IPS-18c (cell line): ENCODE results near the gene DCAF16.
A peak's percentile ranks its signal among the peaks of the same experiment; 100 is the strongest.
"Not testable (repeated sequence)": the region's sequence is repeated elsewhere in the genome, so short reads cannot be mapped to it uniquely, and the experiment has no call there.

Experiments used
- H3K4me3 ChIP-seq: 2 replicates; pipeline ENCODE4 v1.7.0; 2013; ENCODE audit warnings: low read depth, mild to moderate bottlenecking, low read length, moderate library complexity; ENCODE audit not compliant: insufficient read depth
- H3K9me3 ChIP-seq: one replicate; pipeline ENCODE4 v1.6.1; 2013; ENCODE audit warnings: mild to moderate bottlenecking, low read length, moderate library complexity; ENCODE audit not compliant: control insufficient read depth, insufficient read depth

Gene DCAF16

DNA sequence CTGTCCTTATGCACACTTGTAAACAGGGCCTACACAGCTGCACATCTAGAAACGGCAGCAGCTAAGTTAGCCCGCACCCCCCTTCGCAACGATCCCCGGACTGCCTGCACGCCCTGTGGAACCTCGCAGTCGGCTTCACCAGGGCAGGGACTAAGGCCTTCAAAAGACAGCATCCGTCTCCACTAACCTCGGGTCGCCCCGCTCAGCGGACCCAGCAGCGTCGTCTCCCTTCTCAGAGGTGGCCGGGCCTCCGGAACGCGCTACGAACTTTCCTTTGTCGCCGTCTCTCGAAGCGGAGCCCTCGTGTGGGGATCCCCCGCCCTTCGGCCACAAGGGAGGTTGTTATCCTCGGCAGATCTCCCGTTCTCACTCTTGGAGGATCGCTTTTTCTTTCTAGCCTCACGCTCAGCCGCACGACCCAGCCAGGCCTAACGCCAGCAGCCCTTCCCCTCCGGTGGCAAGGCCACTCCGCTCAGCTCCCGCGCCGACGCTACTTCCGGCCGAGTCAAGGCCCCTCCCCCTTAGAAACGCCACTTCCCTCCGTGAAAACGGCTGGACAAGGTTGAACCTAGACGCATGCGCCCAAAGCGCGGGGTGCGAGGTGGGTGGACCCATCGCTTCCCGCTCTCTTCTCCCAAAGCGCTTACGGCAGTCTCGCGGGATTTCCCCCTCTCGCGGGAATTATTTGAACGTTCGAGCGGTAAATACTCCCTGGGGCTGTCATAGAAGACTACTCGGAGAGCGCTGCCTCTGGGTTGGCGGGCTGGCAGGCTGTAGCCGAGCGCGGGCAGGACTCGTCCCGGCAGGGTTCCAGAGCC is at the start of gene DCAF16, which contains the start of gene NCAPG:
DCAF16 (minus strand) TSS at position 498 of the 818 bp plus-strand sequence. CDS start 6,616 bp downstream, outside the sequence.
NCAPG (plus strand) TSS at position 720 of the 818 bp plus-strand sequence. CDS start 99 bp downstream, outside the sequence.
- H3K4me3 ChIP-seq = peak within 1 kb of the TSS; percentile 99

DNA sequence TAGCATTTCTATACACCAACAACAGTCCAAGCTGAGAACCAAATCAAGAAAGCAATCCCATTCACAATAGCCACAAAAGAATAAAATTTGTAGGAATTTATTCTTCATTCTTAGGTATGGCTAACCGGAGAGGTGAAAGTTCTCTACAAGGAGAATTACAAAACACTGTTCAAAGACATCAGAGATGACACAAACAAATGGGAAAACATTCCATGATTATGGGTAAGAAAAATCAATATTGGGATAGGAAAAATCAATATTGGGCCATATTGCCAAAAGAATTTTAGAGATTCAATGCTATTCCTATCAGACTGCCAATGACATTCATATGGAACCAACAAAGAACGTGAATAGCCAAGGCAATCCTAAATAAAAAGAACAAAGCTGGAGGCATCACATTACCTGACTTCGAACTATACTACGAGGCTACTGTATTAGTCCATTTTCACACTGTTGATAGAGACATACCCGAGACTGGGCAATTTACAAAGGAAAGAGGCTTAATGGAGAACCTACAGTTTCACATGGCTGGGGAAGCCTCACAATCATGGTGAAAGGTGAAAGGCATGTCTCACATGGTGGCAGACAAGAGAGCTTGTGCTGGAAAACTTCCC is 49.3 kb upstream of the DCAF16 start:
- Histone ChIP-seq H3K9me3 (peaks cover 6% of the 10 kb centered on the region), H3K4me3 (no peak overlapping the region)

More for the DNA sequence above, at the start of gene DCAF16, which contains the start of gene NCAPG:
- H3K9me3 ChIP-seq = no peaks in the 10 kb centered on the region

DNA sequence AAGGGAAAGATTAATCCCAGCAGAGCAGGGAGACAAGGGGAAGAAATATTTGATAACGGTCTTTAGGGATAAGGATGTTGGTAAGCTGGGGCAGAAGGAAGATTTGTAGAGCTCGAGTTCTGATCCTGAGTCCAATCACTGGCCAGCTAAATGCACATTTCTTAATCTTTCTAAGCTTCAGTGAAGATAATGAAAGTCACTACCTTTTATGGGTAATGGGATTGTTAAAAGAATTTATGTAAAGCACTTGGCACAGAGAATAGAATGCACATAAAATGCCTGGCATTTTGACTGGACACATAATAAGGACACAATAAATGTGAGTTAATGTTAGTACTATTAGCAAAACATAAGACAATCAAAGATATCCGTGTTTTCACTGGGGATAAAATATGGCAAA is 43.5 kb upstream of the DCAF16 start:
- Histone ChIP-seq H3K4me3 (no peak overlapping the region), H3K9me3 (no peaks in the 10 kb centered on the region)

DNA sequence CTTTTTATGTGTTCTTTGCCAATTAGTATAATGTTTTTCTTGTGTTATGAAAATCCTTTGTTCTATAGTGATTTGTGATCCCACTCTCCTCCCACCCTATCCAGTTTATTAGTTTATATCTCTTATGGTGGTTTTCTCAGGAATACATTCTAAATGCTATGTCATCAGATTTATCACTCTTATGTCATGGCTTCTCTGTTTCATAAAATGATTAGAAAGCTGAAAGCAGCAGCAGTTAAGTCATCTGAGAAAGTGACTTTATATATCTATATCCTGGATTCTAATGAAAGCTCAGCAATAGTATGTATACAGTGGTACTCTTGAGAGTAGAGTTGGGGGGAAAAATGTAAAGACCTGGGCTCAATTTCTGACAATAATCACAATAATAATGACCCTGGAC is 41.4 kb upstream of the DCAF16 start:
- Histone ChIP-seq H3K4me3 (no peak overlapping the region), H3K9me3 (no peaks in the 10 kb centered on the region)

DNA sequence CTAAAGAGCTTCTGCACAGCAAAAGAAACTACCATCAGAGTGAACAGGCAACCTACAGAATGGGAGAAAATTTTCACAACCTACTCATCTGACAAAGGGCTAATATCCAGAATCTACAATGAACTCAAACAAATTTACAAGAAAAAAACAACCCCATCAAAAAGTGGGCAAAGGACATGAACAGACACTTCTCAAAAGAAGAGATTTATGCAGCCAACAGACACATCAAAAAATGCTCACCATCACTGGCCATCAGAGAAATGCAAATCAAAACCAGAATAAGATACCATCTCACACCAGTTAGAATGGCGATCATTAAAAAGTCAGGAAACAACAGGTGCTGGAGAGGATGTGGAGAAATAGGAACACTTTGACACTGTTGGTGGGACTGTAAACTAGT is 39.7 kb upstream of the DCAF16 start:
- not testable (repeated sequence) for H3K9me3 ChIP-seq, H3K4me3 ChIP-seq

DNA sequence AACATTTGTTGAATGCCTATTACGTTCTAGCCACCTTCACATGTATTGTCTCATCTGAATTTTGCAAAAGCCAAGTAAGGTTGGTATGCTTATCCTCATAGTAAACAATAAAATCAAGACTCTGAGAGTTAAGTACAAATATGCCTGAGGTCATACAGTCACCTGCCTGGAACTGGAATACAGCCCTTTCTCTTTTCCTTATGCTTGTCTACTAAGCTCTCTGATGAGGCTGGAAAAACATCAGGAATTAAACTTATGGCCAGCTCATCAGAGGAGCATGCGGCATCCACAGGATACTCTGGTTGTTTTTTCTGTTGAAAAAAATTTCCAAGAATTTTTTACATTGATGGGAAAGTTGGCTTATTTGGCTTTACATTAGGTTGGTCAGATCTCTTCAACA is 35.7 kb upstream of the DCAF16 start:
- Histone ChIP-seq H3K9me3 (no peaks in the 10 kb centered on the region), H3K4me3 (no peak overlapping the region)

DNA sequence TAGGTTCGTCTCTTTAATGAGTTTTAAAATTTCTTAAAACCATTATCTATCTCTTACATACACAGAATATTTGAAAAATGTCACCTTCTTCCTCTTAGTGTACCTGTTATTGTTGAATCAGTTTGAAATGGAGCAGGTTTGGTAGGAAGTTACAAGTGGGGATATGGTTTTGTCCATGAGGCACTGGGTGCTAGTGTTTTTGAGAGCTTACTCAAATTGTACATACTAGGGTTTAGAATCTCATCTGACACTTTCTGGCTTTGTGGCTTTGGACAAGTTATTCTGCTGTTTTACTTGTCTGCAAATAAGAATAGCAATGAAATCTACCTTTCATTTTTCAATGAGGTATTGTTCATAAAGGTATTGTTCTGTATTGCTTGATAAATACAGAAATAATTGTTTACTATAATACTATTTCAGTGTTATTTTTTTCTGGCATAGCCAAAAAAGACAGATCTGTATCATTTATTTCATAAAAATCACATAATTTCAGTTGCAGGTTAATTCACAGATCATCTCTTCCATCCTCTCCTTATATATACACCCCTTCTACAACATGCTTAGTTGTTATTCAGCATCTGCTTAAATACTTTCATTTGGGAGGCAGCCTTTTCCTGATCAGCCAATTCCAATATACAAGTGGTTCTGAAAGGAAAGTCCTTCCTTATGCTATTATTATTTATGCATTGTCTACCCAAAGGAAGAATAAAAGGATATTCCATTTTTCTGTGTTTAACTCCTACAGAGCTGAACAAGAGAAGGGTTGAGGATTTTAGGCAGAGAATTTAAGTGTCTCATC is 13.5 kb upstream of the DCAF16 start:
- Histone ChIP-seq H3K4me3 (no peak overlapping the region), H3K9me3 (no peaks in the 10 kb centered on the region)

DNA sequence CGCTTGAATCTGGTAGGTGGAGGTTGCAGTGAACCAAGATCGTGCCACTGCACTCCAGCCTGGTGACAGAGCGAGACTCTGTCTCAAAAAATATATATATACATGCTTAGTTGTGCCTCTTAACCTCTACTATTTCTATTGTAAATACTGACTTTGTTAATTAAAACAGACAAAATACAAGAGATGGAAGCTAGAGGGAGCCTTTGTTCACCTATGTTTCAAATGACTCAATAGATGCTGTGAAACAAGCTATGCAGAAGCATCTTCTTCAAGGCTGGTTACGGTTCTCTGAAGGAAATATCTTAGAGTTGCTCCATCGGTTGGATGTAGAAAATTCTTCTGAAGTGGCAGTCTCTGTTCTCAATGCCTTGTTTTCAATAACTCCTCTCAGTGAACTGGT is 6.5 kb upstream of the DCAF16 start:
- no peak overlapping the region for H3K4me3 ChIP-seq
- H3K9me3 ChIP-seq = no peaks in the 10 kb centered on the region

DNA sequence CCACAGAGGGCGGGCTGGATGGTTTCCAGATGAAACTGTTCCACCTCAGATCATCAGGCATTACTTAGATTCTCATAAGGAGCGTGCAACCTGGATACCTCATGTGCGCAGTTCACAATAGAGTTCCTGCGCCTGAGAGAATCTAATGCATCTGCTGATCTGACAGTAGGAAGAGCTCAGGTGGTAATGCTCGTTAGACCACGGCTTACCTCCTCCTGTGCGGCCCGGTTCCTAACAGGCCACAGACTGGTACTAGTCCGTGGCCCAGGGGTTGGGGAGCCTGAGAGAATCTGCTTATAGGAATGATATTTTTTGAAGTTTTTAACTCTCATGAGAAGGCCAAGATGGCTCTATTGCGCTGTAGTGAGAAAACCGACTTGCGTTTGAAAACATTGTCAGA is 5.6 kb upstream of the DCAF16 start:
- Histone ChIP-seq H3K9me3 (no peaks in the 10 kb centered on the region), H3K4me3 (no peak overlapping the region)

DNA sequence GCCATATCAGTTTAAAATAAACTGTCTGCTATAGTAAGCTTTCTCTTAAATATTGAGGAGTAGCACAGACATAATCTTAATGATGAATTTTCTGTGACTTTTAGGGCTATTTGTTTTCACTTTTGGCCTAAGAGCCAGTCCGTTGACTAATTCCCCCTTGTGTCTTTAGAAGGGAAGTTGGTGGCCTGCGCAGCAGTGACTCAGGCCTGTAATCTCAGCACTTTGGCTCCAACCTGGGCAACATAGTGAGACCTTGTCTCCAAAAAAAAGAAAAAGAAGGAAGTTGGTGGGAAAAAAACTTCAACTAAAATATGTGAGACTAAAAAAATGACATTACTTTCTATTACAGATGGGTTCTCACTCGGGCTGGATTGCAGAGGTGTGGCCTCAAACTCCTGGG is 3.6 kb upstream of the DCAF16 start:
- no peak overlapping the region for H3K4me3 ChIP-seq

DNA sequence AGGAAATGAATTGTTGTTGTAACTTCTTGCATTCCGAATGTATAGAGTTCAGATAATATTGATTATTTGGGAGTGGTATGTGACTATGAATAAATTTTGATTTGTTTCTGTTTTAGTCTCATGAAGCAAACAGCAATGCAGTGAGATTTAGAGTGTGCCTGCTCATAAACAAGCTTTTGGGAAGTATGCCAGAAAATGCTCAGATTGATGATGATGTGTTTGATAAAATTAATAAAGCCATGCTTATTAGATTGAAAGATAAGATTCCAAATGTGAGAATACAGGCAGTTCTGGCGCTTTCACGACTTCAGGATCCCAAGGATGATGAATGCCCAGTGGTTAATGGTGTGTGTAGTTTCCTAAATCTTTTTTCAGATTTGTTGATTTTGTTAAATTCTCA is 2.2 kb upstream of the DCAF16 start:
- Histone ChIP-seq H3K4me3 (no peak overlapping the region; the same call in 1 of the 2 replicates), H3K9me3 (no peaks in the 10 kb centered on the region)

More for the DNA sequence above, 3.6 kb upstream of the DCAF16 start:
- H3K9me3 ChIP-seq = no peaks in the 10 kb centered on the region

DNA sequence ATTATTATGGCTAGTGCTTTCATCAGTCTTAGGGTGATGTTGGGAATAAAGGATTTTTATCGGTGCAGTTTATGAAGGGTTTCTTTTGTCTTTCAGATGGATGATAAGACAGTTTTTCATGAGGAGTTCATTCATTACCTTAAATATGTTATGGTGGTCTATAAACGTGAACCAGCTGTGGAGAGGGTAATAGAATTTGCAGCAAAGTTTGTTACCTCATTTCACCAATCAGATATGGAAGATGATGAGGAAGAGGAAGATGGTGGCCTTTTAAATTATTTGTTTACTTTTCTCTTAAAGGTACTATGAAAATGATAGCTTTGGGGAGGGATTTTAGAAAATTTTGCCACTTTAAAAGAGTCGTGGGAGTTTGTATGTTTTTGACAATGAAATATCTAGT is 1.6 kb upstream of the DCAF16 start:
- Histone ChIP-seq H3K4me3 (peak overlapping the region; percentile 99; the same call in 1 of the 2 replicates), H3K9me3 (no peaks in the 10 kb centered on the region)

DNA sequence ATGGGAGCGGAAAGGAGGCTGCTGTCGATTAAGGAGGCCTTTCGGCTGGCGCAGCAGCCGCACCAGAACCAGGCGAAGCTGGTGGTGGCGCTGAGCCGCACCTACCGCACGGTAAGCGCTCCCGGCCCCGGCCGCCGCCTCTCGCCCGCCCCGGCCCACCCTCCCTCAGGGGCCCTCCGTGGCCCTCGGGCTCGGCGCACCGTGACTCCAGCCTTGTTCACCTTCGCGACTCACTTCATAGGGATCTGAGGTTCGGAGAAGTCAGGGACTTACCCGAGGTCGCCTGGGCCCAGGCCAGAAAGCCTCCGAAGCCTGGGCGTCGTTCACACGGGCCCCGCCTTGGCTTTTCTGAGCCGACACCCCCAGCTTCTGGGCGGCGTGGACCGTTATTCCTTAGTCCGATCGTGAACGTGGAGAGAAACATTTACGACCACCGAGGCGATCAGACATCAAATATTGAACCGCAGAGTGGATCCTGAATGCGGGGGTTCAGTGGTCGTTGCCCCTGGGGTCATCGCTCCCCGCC is 584 bp upstream of the DCAF16 start:
- H3K9me3 ChIP-seq = no peaks in the 10 kb centered on the region
- H3K4me3 ChIP-seq = peak overlapping the region; percentile 99

DNA sequence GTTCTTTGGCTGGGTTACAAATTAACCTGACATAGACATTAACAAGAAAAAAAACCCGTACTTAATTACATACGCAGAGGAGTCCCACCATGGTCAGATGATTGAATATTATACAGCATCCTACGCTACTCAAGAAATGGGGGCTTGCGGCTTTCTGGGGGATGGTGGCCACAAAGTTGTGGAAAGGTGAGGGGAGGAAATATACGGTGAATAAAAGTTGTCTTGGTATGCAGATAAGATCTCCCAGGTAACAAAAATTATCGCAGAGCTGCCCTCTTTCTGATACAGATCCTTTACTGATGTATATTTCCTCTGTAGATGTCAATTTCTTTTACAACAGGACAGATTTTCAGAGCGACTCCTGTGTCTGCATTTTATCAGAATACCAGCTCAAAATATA is 890 bp downstream of the DCAF16 start:
- Histone ChIP-seq H3K9me3 (no peaks in the 10 kb centered on the region), H3K4me3 (peak overlapping the region; percentile 99)

DNA sequence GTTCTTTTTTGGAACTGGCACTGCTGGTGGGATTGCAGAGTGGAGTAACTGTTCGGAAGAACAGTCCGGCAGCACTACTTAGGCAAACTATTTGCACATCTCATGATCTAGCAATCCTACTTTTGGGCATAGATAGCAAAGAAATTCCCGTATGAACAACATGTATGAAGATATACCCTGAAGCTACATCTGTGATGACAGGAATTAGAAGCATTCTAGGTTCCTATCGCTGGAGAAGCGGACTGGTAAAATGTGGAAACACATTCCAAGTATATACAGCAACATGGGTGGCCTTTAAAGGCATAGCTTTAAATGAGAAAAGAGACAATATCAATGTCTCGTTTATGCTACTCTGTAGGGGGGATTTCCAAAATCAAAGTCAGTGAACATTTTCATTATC is 3.1 kb downstream of the DCAF16 start:
- Histone ChIP-seq H3K9me3 (no peaks in the 10 kb centered on the region), H3K4me3 (no peak overlapping the region)

DNA sequence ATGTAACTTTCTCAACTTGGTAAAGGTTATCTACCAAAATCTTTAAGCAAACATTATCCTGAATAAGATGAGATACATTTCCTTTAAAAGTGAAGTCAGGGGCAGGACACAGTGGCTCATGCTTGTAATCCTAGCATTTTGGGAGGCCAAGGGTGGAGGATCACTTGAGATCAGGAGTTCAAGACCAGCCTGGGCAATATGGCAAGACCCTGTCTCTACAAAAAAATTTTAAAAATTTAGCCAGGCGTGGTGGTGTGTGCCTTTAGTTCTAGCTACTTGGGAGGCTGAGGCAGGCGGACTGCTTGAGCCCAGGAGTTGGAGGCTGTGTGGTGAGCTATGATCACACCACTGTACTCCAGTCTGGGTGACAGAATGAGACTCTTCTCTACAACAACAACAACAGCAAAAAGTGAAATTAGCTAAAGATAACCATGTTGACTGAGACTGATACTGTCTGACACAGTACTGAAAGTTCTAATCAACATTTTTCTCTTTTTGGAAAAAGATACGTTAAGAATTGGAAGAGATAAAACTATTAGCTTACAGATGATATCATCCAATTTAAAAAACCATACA is 4.9 kb downstream of the DCAF16 start:
- Histone ChIP-seq H3K4me3 (no peak overlapping the region), H3K9me3 (no peaks in the 10 kb centered on the region)

DNA sequence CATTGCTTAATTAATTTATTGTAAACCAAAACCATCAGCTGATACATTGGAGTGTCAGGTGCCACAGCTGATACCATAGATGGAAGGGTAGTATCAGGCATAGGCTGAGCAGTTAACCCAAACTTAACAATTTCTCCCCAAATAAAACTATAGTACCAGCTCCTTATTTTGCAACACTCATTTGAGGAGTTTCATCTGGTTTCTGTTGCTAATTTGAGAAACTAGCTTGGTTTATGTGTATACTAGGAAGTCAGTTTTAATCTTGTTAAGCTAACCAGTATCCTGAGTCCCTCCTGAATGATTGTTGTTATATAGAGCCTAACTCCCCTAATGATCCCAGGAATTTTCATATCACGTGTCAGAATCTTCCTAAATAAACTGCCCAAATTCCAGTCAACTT is 12.7 kb downstream of the DCAF16 start:
- H3K9me3 ChIP-seq = no peaks in the 10 kb centered on the region
- H3K4me3 ChIP-seq = no peak overlapping the region
